ENCODE measurements around the gene SOWAHC. TPM values are rescaled to one million over a fixed set of nuclear protein-coding genes. Genes with fewer than 3 reads are reported as not detected.

The SOWAHC gene
- total RNA-seq, 1 experiment from 2014 or later: 18.9 TPM

GRCh38 chr2:109662889-109663288, 48.7 kb downstream of the SOWAHC start:
- CTCF ChIA-PET: interaction anchor here (0.6 to 1.3 kb wide), 2 partner anchors 65 to 1275 kb away, joined by 3 read pairs; no protein-coding TSS in a partner anchor
- no TSS peak for BruUV-seq (replicated peaks)
- peaks cover 3% of the 10 kb centered on the region for H3K27me3 Mint-ChIP-seq (ENCODE audit: unreplicated experiment)
- H3K4me1 Mint-ChIP-seq (ENCODE audit: low read depth, unreplicated experiment): no peaks in the 10 kb centered on the region
- TF ChIP-seq, protein P1, sequence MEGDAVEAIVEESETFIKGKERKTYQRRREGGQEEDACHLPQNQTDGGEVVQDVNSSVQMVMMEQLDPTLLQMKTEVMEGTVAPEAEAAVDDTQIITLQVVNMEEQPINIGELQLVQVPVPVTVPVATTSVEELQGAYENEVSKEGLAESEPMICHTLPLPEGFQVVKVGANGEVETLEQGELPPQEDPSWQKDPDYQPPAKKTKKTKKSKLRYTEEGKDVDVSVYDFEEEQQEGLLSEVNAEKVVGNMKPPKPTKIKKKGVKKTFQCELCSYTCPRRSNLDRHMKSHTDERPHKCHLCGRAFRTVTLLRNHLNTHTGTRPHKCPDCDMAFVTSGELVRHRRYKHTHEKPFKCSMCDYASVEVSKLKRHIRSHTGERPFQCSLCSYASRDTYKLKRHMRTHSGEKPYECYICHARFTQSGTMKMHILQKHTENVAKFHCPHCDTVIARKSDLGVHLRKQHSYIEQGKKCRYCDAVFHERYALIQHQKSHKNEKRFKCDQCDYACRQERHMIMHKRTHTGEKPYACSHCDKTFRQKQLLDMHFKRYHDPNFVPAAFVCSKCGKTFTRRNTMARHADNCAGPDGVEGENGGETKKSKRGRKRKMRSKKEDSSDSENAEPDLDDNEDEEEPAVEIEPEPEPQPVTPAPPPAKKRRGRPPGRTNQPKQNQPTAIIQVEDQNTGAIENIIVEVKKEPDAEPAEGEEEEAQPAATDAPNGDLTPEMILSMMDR (IDR thresholded peaks at IDR 0.05; ENCODE audit: unreplicated experiment): no peak
- no peaks in the 10 kb centered on the region for H3K9me3 Mint-ChIP-seq (ENCODE audit: low read depth, unreplicated experiment)
- intact Hi-C loops (cut with micrococcal nuclease; ENCODE audit: unreplicated experiment): loop anchor here (5.0 kb wide), 2 partner anchors 46 to 116 kb away; no protein-coding TSS in a partner anchor
- H3K27ac Mint-ChIP-seq (ENCODE audit: unreplicated experiment): no peak overlapping the region
- DNase-seq: no peak
- H3K36me3 Mint-ChIP-seq (ENCODE audit: insufficient read depth, unreplicated experiment): no peaks in the 10 kb centered on the region
- H3K4me3 Mint-ChIP-seq (ENCODE audit: low read depth, unreplicated experiment): no peak overlapping the region

GRCh38 chr2:109663721-109664120, 49.6 kb downstream of the SOWAHC start:
- Mint-ChIP-seq H3K27me3 (ENCODE audit: unreplicated experiment) (peaks cover 9% of the 10 kb centered on the region), H3K9me3 (ENCODE audit: low read depth, unreplicated experiment) (no peaks in the 10 kb centered on the region), H3K4me1 (ENCODE audit: low read depth, unreplicated experiment) (no peaks in the 10 kb centered on the region), H3K27ac (ENCODE audit: unreplicated experiment) (no peak overlapping the region), H3K36me3 (ENCODE audit: insufficient read depth, unreplicated experiment) (no peaks in the 10 kb centered on the region), H3K4me3 (ENCODE audit: low read depth, unreplicated experiment) (no peak overlapping the region)
- intact Hi-C loops (cut with micrococcal nuclease; ENCODE audit: unreplicated experiment): loop anchor here (5.0 kb wide), 2 partner anchors 46 to 116 kb away; no protein-coding TSS in a partner anchor
- no peak for DNase-seq
- TF ChIP-seq, protein P1 (IDR thresholded peaks at IDR 0.05; ENCODE audit: unreplicated experiment): no peak
- CTCF ChIA-PET: interaction anchor here (0.6 to 1.3 kb wide), 2 partner anchors 66 to 223 kb away, joined by 3 read pairs; no protein-coding TSS in a partner anchor
- BruUV-seq (replicated peaks): no TSS peak

DNA sequence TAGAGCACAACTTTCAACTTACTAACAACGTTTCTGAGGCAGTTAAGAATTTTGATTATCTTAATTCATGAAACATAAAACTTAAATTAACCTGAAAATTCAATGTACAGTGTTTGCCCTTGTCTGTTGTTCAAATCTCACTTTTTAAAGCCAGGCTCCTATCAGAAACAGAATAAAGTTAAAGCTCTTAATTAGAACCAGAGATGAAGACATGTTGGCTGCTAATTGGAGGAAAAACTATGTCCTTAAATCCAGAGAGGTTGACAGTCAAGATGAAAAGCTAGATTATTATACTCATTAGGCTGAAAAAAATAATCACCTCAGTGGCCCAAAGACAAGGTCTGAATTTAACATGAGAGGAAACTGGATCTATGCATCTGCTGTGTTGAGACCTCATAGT, 52.3 kb downstream of the SOWAHC start:
- H3K4me1 Mint-ChIP-seq (ENCODE audit: low read depth, unreplicated experiment): no peaks in the 10 kb centered on the region
- CTCF ChIA-PET: interaction anchor here (1.0 kb wide), 1 partner anchor 33 kb away, joined by 3 read pairs; no protein-coding TSS in a partner anchor

More for the DNA sequence above, 52.3 kb downstream of the SOWAHC start:
- DNase-seq: no peak
- Mint-ChIP-seq H3K27ac (ENCODE audit: unreplicated experiment) (no peak overlapping the region), H3K9me3 (ENCODE audit: low read depth, unreplicated experiment) (no peaks in the 10 kb centered on the region), H3K4me3 (ENCODE audit: low read depth, unreplicated experiment) (no peak overlapping the region), H3K27me3 (ENCODE audit: unreplicated experiment) (peaks cover 9% of the 10 kb centered on the region), H3K36me3 (ENCODE audit: insufficient read depth, unreplicated experiment) (no peaks in the 10 kb centered on the region)
- BruUV-seq (replicated peaks): no TSS peak
- intact Hi-C loops (cut with micrococcal nuclease; ENCODE audit: unreplicated experiment): no loop called here
- TF ChIP-seq, protein P1 (IDR thresholded peaks at IDR 0.05; ENCODE audit: unreplicated experiment): no peak

Other genes with a start within 250 kb of the SOWAHC start
- gene SEPTIN10, start 398 bp upstream of the SOWAHC start, total RNA-seq (2022): 64.3 and 72.2 TPM in 2 replicates
- 19.8 and 22.9 TPM in 2 replicates for gene RGPD5, start 179.9 kb downstream of the SOWAHC start, total RNA-seq (2022)